Aortic smooth muscle cell (primary cell): ENCODE data around the gene XAGE1A. TPM values are rescaled to one million over a fixed set of nuclear protein-coding genes. Genes with fewer than 3 reads are reported as not detected.

ENCODE experiments used
- total RNA-seq: library from RNA; depleted of rRNA; stranded (reverse); fragments of >200 nt; gene quantifications from 2 replicates; pipeline ENCODE4 v1.2.3, GENCODE V29; 2014

The XAGE1A gene
- not detected in 2 replicates for total RNA-seq

DNA sequence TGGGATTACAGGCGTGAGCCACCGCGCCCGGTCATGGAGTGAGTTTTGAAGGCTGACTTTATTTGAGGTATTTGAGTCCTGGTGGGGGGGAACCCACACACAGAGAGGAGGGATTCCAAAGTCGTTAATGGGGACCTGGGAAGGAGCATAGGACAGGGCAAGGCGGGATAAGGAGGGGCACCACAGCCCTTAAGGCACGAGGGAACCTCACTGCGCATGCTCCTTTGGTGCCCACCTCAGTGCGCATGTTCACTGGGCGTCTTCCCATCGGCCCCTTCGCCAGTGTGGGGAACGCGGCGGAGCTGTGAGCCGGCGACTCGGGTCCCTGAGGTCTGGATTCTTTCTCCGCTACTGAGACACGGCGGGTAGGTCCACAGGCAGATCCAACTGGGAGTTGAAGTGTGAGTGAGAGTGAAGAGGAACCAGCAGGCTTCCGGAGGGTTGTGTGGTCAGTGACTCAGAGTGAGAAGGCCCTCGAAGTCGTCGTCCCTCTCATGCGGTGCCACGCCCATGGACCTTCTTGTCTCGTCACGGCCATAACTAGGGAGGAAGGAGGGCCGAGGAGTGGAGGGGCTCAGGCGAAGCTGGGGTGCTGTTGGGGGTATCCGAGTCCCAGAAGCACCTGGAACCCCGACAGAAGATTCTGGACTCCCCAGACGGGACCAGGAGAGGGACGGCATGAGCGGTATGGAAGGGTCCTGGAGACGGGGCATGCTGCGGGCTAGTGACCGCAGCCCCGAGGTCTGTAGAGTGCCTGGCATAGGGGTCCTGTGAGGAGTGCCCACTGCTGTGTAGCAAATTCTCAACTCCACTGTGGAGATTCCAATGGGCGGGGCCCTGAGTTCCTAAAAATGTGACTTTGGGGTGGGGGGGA is at the start of gene XAGE1A:
XAGE1A (plus strand) TSS at position 264 of the 874 bp plus-strand sequence. CDS start 1,554 bp downstream, outside the sequence.

DNA sequence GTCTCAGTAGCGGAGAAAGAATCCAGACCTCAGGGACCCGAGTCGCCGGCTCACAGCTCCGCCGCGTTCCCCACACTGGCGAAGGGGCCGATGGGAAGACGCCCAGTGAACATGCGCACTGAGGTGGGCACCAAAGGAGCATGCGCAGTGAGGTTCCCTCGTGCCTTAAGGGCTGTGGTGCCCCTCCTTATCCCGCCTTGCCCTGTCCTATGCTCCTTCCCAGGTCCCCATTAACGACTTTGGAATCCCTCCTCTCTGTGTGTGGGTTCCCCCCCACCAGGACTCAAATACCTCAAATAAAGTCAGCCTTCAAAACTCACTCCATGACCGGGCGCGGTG is 21.3 kb downstream of the XAGE1A start, which contains the start of gene XAGE1B:
XAGE1B (minus strand) TSS at position 77 of the 339 bp plus-strand sequence. CDS start 1,536 bp downstream, outside the sequence.

Other genes with a start within 250 kb of the XAGE1A start
- not detected in 2 replicates for gene XAGE2, start 126.8 kb upstream of the XAGE1A start, total RNA-seq
- gene XAGE1B, start 21.3 kb downstream of the XAGE1A start, total RNA-seq, result not detected in 2 replicates
- gene SSX7, start 159.1 kb downstream of the XAGE1A start, total RNA-seq, result not detected in 2 replicates
- not detected in 2 replicates for gene SSX2, start 211.4 kb downstream of the XAGE1A start, total RNA-seq